ENCODE results near the gene ADAM22. TPM values are rescaled to one million over a fixed set of nuclear protein-coding genes. Genes with fewer than 3 reads are reported as not detected.
A peak's percentile ranks its signal among the peaks of the same experiment; 100 is the strongest.

The ADAM22 gene
- total RNA-seq, 1 donor, result 1.3 TPM

DNA sequence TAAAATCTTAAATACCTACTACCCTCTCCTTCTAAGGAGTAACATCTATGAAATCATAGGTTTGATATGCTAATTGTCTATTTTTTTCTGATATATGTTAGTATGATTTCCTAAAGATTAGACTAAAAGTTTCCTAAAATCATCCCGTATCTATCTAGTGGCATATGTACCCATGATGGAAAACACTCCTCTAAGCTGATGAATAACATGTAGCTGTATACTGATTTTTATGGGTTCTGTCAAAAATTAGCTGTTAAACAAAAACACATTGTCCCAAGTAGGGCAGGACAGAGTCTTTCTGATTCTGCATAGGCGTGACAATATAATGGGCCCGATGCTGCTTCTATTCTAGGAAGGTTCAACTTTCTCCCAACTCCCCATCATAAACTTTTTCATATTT lies 79.9 kb downstream of the ADAM22 start:
- DNase-seq (ENCODE audit: low read depth), result no peak
- TF ChIP-seq, protein P1, sequence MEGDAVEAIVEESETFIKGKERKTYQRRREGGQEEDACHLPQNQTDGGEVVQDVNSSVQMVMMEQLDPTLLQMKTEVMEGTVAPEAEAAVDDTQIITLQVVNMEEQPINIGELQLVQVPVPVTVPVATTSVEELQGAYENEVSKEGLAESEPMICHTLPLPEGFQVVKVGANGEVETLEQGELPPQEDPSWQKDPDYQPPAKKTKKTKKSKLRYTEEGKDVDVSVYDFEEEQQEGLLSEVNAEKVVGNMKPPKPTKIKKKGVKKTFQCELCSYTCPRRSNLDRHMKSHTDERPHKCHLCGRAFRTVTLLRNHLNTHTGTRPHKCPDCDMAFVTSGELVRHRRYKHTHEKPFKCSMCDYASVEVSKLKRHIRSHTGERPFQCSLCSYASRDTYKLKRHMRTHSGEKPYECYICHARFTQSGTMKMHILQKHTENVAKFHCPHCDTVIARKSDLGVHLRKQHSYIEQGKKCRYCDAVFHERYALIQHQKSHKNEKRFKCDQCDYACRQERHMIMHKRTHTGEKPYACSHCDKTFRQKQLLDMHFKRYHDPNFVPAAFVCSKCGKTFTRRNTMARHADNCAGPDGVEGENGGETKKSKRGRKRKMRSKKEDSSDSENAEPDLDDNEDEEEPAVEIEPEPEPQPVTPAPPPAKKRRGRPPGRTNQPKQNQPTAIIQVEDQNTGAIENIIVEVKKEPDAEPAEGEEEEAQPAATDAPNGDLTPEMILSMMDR (IDR thresholded peaks at IDR 0.05; ENCODE audit: insufficient read depth, low read length), result no peak
- no peak overlapping the region for H3K4me3 ChIP-seq (ENCODE audit: low read depth, low read length)

DNA sequence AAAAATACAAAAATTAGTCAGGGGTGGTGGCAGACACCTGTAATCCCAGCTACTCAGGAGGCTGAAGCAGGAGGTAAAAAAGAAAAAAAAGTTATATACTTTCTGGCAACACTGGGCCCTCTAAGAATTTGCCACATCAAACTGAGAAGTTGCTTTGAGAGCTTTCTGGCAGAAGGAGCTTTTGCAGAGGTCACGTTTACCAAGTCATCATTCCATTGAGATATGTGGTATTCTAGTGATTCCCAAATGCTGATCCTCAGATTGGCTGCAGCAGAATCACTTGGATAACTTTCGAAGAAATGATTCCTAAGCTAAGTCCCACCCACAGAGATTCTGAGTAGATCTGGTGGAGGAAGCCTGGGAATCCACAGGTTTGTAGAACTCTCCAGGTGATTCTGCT lies 80.5 kb downstream of the ADAM22 start:
- H3K4me3 ChIP-seq (ENCODE audit: low read depth, low read length), result no peak overlapping the region
- TF ChIP-seq, protein P1 (IDR thresholded peaks at IDR 0.05; ENCODE audit: insufficient read depth, low read length), result no peak
- no peak for DNase-seq (ENCODE audit: low read depth)

DNA sequence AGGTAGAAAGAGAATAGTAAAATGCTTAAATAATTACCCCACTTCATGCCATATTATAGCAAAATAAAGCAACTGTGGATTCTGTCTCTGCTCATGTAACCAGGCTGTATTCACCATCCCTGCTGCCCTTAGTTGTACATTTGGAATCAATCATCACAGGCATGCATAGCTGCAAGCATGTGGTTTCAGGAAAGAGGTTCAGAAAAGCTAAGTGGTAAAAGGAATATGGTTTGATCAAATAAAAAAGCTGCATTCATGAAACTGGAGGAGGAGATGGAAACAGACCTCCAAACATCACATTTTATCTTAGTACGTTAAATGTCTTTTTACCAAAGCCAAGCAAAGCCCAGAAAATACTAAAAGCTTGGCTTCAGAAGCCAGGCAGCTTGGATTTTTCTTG lies 81.3 kb downstream of the ADAM22 start:
- TF ChIP-seq, protein P1 (IDR thresholded peaks at IDR 0.05; ENCODE audit: insufficient read depth, low read length), result no peak
- H3K4me3 ChIP-seq (ENCODE audit: low read depth, low read length), result no peak overlapping the region
- no peak for DNase-seq (ENCODE audit: low read depth)

DNA sequence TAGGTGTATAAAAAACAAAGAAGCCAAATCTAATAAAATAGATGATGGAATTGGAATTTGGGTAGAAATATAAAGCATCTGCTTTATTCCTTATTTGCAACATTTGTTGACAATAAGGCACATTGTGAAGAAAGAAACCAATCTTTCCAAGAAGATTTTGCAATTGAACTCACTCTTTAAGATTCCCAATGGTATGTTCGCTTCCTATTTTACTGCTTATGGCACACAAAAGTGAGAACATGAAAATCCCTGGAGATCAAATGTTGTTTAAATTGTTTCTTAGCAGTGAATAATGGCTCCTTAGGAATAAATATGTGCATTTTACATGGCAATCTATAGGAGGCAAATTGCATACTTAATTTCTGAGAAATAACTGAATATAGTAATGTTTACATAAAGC lies 84.5 kb downstream of the ADAM22 start:
- TF ChIP-seq, protein P1 (IDR thresholded peaks at IDR 0.05; ENCODE audit: insufficient read depth, low read length), result no peak
- no peak overlapping the region for H3K4me3 ChIP-seq (ENCODE audit: low read depth, low read length)
- no peak for DNase-seq (ENCODE audit: low read depth)

DNA sequence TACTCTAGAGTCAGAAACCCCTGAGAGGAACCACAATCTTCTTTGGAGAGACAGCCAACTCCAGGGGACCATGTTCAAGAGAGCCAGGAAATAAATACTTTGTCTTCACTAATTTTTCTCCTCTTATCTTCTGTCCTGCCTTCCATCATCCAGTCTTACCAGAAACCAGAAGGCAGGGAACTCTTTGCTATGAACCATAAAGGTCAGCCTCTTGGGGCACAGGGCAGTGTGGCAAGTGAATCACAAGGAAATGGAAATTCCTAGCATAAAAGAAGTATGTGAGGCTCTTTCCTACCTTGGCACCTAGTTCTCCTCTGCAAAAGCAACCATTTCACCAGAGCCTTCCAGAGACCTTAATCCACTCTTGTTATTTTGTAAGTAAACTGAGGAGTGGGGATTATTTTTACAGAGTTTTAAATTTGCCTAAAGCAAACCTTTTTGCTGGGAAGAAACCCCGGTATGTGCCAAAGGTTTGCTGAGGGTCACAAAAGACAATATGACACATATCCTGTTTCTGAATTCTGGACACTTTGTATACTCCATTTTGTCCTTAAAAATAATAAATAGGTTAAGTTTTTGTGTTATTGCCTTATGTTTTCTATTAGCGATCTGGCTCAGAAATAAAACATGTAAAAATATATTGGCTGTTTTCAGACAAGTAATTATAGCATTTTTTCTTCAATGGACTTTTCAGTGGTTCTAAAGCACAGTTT lies 87.1 kb downstream of the ADAM22 start:
- TF ChIP-seq, protein P1 (IDR thresholded peaks at IDR 0.05; ENCODE audit: insufficient read depth, low read length), result no peak
- H3K4me3 ChIP-seq (ENCODE audit: low read depth, low read length), result no peak overlapping the region
- peak; percentile 7 for DNase-seq (ENCODE audit: low read depth)

DNA sequence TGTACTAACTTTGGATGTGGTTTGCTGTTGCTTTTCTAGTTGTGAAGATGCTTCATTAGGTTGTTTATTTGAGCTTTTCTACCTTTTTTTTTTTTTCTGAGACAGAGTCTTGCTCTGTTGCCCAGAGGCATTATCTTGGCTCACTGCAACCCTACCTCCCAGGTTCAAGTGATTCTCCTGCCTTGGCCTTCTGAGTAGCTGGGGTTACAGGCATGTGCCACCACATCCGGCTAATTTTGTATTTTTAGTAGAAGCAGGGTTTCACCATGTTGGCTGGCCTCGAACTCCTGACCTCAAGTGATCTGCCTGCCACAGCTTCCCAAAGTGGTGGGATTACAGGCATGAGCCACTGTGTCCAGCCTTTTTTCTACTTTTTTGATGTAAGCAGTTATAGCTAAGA lies 93.7 kb downstream of the ADAM22 start:
- TF ChIP-seq, protein P1 (IDR thresholded peaks at IDR 0.05; ENCODE audit: insufficient read depth, low read length), result no peak
- no peak for DNase-seq (ENCODE audit: low read depth)

More for the DNA sequence above, 93.7 kb downstream of the ADAM22 start:
- H3K4me3 ChIP-seq (ENCODE audit: low read depth, low read length), result no peak overlapping the region

Measured in fibroblast of the aortic adventitia (primary cell).